ENCODE data around the gene CCPG1.
A peak's percentile ranks its signal among the peaks of the same experiment; 100 is the strongest.
"Not testable (repeated sequence)": the region's sequence is repeated elsewhere in the genome, so short reads cannot be mapped to it uniquely, and the experiment has no call there.

The CCPG1 gene, protein sequence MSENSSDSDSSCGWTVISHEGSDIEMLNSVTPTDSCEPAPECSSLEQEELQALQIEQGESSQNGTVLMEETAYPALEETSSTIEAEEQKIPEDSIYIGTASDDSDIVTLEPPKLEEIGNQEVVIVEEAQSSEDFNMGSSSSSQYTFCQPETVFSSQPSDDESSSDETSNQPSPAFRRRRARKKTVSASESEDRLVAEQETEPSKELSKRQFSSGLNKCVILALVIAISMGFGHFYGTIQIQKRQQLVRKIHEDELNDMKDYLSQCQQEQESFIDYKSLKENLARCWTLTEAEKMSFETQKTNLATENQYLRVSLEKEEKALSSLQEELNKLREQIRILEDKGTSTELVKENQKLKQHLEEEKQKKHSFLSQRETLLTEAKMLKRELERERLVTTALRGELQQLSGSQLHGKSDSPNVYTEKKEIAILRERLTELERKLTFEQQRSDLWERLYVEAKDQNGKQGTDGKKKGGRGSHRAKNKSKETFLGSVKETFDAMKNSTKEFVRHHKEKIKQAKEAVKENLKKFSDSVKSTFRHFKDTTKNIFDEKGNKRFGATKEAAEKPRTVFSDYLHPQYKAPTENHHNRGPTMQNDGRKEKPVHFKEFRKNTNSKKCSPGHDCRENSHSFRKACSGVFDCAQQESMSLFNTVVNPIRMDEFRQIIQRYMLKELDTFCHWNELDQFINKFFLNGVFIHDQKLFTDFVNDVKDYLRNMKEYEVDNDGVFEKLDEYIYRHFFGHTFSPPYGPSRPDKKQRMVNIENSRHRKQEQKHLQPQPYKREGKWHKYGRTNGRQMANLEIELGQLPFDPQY

DNA sequence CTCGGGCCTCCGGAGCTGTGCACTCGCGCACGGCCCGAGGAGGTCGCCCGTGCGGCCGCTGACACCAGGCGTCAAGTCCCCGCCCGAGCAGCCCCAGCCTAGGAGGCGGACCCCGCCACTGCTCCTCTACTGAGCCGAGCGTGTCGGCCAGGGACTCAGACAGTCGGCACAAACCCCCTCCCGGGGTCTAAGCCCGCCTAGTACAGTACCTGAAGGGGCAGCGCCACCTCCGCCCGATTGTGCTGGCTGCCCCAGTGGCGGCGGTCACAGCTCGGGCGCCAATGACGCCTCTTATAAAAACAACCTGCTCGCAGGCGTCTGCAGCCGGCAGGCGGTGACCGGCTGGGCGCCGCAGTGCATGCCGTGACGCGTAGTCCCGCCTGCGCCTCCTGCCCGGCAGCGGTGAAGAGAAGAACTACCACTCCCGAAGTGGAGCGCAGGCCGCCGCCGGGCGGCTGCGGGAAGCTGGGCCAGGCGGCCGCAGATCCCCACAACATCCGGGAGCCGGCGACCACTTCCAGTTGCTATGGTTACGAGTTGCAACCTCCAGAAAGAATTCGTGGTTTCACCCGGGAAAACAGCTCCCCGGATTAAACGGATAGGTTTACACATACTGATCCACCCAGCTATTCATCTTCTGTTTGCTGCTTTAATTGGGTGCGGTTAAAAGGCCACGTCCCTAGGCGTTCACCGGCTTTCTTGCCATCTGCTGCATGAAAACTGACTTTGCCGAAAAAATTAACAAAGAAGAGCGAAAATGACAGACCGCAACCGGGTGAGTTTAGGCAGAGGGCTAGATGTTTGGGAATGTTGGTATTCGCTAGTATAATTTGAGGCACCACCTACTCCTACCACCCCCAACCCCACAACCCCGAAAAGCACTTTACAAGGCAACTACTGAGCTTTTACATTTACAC, at the start of gene CCPG1, which contains the start of gene PIERCE2:
CCPG1 (minus strand) TSS at position 348 of the 917 bp plus-strand sequence. CDS start 18,935 bp downstream, outside the sequence.
PIERCE2 (plus strand) TSS at position 484 of the 917 bp plus-strand sequence; CDS start at position 758, 274 bp downstream.
- peak; percentile 68 to 75 for DNase-seq (ENCODE audit: extremely low read depth in 1 of 2, low read depth in 1 of 2)

DNA sequence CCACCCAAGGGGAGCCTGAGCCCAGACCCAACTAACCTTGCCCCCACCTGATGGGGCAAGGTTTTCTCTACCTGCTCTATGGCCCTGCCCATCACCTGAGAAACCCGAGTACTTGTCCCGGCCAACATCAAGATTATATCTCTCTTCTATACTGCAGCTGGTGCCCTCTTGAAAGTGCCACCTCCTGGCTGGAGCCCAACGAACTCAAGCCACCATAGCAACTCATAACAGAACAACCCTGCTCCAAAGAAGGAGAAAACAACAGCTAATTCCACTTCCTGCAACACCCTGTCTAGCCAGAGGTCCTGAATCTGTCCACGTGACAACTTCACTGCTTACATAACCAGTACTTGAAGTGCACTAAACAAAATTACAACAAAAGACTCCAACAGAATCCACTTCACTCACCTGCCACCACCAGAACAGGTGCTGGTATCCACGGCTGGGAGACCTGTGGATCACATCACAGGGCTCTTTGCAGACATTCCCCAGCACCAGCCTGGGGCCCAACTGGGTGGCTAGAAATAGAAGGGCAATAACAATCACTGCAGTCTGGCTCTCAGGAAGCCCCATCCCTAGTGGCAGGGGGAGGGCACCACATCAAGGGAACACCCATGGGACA, 49.4 kb upstream of the CCPG1 start:
- DNase-seq (ENCODE audit: extremely low read depth in 1 of 2, low read depth in 1 of 2) = no peak

DNA sequence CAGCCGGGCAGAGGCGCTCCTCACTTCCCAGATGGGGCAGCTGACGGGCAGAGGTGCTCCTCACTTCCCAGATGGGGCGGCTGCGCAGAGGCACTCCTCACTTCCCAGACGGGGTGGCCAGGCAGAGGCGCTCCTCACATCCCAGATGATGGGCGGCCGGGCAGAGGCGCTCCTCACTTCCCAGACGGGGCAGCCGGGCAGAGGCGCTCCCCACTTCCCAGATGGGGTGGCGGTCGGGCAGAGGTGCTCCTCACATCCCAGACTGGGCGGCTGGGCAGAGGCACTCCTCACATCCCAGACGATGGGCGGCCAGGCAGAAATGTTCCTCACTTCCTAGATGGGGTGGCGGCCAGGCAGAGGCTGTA, 38.9 kb upstream of the CCPG1 start:
- not testable (repeated sequence) for DNase-seq (ENCODE audit: extremely low read depth in 1 of 2, low read depth in 1 of 2)

DNA sequence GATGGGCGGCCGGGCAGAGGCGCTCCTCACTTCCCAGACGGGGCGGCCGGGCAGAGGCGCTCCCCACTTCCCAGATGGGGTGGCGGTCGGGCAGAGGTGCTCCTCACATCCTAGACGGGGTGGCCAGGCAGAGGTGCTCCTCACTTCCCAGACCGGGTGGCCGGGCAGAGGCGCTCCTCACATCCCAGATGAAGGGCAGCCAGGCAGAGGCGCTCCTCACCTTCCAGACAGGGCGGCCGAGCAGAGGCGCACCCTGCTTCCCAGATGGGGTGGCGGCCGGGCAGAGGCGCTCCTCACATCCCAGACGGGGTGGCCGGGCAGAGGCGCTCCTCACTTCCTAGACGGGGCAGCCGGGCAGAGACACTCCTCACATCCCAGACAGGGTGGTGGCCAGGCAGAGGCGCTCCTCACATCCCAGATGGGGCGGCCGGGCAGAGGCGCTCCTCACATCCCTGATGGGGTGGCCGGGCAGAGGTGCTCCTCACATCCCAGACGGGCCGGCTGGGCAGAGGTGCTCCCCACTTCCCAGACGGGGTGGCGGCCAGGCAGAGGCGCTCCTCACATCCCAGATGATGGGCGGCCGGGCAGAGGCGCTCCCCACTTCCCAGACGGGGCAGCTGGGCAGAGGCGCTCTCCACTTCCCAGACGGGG, 38.3 kb upstream of the CCPG1 start:
- not testable (repeated sequence) for DNase-seq (ENCODE audit: extremely low read depth in 1 of 2, low read depth in 1 of 2)

DNA sequence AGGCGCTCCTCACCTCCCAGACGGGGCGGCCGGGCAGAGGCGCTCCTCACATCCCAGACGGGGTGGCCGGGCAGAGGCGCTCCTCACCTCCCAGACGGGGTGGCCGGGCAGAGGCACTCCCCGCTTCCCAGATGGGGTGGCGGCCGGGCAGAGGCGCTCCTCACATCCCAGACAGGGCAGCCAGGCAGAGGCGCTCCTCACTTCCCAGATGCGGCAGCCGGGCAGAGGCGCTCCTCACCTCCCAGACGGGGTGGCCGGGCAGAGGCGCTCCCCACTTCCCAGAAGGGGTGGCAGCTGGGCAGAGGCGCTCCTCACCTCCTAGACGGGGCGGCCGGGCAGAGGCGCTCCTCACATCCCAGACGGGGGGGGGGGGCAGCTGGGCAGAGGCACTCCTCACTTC, 37.8 kb upstream of the CCPG1 start:
- not testable (repeated sequence) for DNase-seq (ENCODE audit: extremely low read depth in 1 of 2, low read depth in 1 of 2)

DNA sequence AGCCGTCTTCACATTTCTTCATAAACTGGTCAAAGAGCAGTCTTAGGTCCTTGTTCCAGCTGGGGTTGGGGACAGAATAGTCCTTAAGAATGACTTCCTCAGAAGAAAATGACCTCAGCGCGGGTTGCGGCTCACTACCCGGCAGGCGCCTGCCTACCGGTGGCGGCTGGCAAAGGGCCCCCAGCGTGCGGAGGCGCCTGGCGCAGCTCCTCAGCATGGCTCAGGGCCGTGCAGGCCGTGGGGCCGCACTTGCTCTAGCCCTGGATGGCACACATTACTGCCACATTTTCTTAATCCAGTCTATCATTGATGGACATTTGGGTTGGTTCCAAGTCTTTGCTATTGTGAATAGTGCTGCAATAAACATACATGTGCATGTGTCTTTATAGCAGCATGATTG, 35.0 kb upstream of the CCPG1 start:
- not testable (repeated sequence) for DNase-seq (ENCODE audit: extremely low read depth in 1 of 2, low read depth in 1 of 2)

DNA sequence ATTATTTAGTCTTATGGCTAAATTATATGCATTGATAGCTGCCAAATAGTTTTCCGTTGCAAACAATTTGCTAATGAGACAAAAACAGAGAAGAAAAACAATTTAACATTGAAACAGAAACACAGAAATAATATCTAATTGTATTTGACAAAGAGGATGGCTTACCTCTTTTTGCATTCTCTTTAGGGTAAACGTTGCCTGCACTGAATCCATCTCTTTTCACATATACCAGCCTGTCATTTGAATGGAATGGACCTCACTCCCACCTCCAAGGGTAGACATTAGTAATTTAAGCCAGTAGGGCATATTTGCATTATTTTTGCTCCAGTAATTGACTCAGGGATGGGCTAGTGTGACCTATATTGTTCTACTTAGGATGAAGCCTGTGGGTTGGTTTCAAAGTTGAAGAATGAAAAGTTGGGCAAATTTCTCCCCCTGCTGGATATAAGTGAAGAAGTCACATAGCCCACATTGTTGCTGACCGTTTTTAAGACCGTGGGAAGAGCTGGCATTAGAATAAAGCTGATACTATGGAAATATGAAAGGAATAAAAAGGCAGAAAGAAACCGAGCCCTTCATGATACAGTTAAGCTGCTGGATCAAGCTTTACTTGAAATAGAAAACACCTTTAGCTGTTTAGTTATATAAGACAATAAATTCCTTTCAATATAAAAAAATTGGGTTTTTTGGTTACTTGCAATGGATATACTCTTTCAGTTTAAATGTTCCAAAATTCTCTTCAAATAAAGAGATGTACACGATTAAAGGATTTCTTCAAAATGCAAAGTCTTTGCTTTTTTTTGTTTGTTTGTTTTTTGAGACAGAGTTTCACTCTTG, 27.0 kb upstream of the CCPG1 start:
- DNase-seq (ENCODE audit: extremely low read depth in 1 of 2, low read depth in 1 of 2) = no peak

DNA sequence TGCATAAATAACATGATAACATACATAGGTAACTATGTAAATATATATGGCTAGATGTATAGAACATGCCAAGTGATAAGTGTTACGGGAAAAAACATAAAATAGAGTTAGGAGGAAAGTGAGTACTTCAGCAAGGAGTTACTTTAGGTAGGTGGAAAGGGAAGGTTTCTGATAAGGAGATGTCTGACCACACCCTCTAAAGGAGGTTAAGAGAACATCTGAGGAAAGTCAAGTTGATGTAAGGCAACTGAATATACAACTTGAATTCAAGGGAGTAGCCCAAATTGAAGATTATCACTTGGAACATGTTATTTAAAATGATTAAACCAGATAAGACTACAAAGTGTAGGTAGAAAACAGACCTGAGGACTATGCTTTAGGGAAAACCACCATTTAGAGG, 13.9 kb upstream of the CCPG1 start:
- DNase-seq (ENCODE audit: extremely low read depth in 1 of 2, low read depth in 1 of 2) = no peak

DNA sequence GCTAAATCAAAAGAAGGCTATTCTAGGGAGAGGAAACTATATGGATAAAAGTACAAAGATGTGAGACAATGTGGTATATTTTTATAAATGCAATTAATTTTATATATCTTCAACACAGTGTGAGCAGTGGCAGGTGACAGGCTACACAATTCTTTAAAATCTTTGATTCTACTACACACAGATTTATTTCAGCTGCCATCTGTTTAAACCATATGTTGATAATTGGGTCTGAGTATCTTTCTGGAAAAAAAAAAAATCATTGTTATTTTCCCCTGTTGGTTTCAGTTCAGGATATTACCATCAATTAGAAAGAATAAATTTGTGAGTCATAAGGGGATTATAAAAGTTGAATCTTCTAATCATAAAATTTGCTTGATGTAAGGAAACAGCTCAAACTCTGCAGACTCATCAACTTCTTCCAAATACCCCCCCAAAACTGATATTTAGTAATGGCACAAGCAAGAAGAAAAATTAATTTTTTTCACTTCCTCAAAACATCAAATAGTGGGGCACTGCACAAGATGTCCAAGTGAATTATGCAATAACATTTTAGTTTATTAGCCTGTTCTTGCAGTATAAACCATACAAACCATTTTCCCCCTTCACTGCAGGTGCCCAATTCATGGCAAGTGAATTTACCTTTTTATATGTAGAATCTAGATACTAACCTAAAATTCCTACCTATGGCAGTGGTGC, 12.2 kb upstream of the CCPG1 start:
- no peak for DNase-seq (ENCODE audit: extremely low read depth in 1 of 2, low read depth in 1 of 2)

DNA sequence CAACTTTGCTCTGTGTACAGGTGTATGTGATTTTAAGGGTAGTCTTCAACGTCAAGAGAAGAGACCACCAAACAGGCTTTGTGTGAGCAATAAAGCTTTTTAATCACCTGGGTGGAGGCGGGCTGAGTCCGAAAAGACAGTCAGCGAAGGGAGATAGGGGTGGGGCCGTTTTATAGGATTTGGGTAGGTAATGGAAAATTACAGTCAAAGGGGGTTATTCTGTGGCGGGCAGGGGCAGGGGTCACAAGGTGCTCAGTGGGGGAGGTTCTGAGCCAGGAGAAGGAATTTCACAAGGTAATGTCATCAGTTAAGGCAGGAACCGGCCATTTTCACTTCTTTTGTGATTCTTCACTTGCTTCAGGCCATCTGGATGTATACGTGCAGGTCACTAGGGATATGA, 9.5 kb upstream of the CCPG1 start:
- not testable (repeated sequence) for DNase-seq (ENCODE audit: extremely low read depth in 1 of 2, low read depth in 1 of 2)

DNA sequence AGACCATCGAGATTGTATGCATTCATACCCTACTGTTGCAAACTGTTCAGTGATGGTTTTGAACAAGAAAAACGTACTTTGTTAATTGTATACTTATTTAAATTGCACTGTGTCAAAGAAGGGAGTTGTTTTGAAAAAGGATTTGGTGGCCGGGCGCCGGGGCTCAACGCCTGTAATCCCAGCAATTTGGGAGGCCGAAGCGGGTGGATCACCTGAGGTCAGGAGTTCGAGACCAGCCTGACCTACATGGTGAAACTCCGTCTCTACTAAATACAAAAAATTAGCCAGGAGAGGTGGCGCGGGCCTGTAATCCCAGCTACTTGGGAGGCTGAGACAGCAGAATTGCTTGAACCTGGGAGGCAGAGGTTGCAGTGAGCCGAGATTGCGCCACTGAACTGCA, 817 bp upstream of the CCPG1 start:
- DNase-seq (ENCODE audit: extremely low read depth in 1 of 2, low read depth in 1 of 2) = not testable (repeated sequence)

DNA sequence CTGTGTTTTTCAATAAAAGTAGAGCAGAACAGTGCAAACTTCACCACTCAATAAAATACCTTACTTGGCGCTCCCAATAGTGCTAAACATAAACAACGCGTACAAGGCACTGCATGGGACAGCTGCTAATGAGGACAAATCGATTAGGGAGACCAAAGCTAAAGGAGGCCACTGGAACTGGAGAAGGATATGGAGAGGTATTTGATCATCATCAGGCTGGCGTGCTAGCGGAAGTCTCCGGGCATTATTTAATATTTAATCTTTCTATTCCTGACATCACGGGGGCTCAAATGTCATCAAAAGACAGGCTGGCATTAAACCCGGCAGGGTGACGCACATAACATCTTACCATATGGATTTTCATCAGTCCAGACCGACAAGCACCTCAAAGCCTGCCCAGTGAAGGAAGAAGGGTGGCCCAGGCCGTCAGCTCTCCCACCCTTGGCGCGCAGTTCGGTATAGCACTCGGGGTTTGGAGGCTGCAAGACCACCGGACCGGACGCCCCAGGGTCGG, 604 bp downstream of the CCPG1 start:
- no peak for DNase-seq (ENCODE audit: extremely low read depth in 1 of 2, low read depth in 1 of 2)

DNA sequence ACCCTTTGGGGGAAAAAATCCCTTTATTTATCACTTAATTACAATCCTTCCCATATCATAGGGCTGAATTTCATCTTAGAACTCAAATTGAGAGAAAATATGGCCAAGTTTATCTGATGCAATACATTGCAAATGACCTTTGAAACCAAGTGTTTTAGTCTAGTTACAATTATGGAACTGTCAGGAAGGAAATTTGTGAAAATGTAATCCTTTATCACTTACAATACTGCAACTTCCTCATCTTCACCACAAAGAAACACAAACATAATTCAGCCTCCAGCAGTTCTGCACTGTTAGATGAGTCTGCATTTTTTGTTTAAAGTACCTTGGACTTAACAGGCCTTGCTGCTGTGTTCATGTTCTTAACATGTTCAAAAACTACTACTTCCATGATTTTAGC, 4.6 kb downstream of the CCPG1 start:
- DNase-seq (ENCODE audit: extremely low read depth in 1 of 2, low read depth in 1 of 2) = no peak

DNA sequence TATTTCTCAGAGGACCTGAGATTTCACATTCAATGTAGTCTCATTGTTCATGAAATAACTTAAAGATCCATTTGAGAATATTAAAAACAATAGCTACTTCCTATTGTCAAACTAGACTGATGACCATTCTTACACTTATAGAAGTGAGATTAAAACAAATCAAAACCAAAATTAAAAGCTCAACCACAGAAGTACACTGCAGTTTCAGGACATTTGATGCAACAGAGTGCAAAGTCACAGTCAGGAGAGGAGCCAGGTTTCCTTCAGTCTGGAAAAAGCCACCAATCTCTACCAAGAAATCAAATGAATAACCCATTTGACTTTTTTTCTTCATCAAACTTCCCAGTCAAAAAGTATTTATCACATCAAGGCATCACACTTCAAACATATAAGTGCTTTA, 5.5 kb downstream of the CCPG1 start:
- no peak for DNase-seq (ENCODE audit: extremely low read depth in 1 of 2, low read depth in 1 of 2)

DNA sequence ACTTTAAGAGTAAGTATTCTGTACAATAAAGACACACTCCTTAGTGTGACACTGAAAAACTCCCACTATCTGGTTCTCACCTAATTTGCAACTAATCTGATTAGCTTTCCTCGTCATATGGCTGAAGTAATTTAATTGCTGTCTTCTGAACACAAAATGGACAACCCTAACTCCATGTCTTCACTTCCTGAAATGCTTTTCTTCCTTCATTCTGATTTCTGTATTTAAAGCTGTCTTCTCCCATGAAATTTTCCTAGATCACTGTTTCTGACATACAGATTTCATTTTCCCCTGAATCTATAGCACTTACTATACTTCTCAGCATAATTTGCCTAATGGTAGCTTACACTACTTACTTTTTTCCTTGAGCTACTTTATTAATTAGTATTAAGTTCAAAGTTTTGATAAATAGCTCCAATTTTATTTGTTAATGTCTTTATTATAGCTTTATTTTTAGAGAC, 6.3 kb downstream of the CCPG1 start:
- no peak for DNase-seq (ENCODE audit: extremely low read depth in 1 of 2, low read depth in 1 of 2)

DNA sequence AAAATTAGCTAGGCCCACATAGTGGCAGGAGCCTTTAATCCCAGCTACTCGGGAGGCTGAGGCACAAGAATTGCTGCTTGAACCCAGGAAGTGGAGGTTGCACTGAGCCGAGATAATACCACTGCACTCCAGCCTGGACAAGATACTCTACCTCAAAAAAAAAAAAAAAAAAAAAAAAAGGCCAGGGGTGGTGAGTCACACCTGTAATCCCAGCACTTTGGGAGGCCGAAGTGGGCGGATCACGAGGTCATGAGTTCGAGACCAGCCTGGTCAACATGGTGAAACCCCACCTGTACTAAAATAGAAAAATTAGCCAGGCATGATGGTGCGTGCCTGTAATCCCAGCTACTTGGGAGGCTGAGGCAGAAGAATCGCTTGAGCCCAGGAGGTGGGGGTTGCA, 8.1 kb downstream of the CCPG1 start:
- not testable (repeated sequence) for DNase-seq (ENCODE audit: extremely low read depth in 1 of 2, low read depth in 1 of 2)

DNA sequence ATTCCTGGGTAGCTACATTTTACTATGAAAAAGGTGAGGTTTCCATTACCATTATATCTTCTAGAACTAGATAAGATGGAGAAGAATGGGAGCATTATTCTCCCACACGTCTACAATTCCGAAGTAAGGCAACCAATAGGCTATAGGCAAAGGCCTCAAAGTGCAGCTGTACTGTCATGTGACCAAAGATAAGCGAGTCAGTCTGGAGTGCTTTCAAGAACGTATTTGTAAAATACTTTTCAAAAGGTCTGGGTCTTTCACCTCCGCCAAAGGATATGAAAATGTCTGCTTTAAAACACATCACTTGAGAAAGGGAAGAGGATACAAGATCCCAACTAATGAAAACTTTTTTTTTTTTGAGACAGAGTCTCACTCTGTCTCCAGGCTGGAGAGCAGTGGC, 9.9 kb downstream of the CCPG1 start:
- DNase-seq (ENCODE audit: extremely low read depth in 1 of 2, low read depth in 1 of 2) = no peak

DNA sequence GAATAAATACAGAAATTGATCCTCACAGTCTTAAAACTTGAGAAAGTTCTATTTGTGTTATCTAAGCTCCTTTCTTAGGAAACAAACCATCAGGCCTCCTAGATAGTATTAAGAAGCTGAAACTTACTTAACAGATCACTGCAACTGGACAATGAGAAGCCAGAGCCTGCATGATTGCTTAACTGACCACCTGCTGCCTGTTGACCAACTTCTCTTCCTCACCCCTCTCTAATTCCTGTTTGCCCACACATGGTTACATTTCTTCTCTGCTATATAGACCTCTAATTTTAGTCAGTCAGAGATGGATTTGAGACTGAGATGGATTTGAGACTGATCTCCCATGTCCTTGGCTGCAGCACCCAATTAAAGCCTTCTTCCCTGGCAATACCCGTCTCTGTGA, 13.5 kb downstream of the CCPG1 start:
- DNase-seq (ENCODE audit: extremely low read depth in 1 of 2, low read depth in 1 of 2) = no peak
